Esophagus squamous epithelium (tissue), 4 donors: ENCODE measurements around the gene LMX1B.

ENCODE experiments used
- POLR2A ChIP-seq, 4 donors: fragments of 450-650 bp; IDR thresholded peaks; one replicate each; pipeline ENCODE4 v1.6.1; 2017; ENCODE audit warnings: antibody characterized with exemption in 4 of 4, mild to moderate bottlenecking in 4 of 4, moderate library complexity in 3 of 4
- TF ChIP-seq, protein P1 (sequence below), 6 experiments: fragments of 450-650 bp in 4 of 6; fragments of 200-600 bp in 2 of 6; sonication (generic) in 2 of 6; IDR thresholded peaks; one replicate each; pipeline ENCODE4 v1.5.1; 2016 to 2019; ENCODE audit warnings: antibody characterized with exemption in 6 of 6, mild to moderate bottlenecking in 4 of 6, moderate library complexity in 4 of 6

DNA sequence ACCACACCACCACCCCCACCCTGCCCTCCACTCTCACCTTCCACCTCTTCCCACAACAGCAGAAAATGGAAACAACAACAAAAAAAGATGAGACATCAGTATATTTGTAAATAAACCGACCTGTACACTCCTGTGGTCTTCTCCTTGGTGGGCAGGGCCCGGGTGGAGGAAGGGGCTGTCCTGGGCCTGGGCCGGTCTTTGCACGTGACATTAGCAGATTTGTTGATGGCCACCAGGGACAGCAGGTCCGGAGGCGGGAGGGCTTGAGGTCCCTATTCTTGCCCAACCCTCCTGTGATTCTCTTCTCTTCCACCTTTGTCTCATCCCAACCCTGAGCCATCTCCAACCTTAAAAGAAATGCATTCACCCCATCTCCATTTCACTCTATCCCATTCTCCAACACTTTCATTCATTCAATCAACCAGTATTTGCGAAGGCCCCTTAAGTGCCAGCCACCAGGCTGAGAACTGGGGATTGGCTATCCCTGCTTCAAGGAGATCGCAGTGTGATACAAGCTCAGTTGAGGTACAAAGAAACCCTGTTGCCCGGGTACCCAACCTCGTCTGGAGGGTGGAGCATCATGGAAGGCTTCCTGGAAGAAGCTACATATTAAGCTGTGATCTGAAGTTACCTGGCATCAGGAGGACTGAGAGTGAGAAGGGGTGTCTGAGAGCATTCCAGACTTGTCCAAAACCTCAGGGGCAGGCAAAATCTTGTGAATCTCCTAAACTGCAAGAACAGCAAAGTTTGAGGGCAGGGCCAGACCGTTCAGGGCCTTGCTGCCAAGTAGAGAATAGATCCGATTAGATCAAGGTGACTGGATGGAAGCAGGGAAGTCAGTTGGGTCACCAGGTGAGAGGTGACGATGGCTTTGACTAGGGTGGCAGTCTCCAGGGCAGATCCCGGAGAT lies 87.4 kb downstream of the LMX1B start:
- TF ChIP-seq, protein P1, sequence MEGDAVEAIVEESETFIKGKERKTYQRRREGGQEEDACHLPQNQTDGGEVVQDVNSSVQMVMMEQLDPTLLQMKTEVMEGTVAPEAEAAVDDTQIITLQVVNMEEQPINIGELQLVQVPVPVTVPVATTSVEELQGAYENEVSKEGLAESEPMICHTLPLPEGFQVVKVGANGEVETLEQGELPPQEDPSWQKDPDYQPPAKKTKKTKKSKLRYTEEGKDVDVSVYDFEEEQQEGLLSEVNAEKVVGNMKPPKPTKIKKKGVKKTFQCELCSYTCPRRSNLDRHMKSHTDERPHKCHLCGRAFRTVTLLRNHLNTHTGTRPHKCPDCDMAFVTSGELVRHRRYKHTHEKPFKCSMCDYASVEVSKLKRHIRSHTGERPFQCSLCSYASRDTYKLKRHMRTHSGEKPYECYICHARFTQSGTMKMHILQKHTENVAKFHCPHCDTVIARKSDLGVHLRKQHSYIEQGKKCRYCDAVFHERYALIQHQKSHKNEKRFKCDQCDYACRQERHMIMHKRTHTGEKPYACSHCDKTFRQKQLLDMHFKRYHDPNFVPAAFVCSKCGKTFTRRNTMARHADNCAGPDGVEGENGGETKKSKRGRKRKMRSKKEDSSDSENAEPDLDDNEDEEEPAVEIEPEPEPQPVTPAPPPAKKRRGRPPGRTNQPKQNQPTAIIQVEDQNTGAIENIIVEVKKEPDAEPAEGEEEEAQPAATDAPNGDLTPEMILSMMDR (IDR thresholded peaks at IDR 0.05): no peak
- TF ChIP-seq POLR2A (IDR thresholded peaks at IDR 0.05): no peak
